HG02852 (cell line): ENCODE data around the gene STEEP1.
"Not testable (repeated sequence)": the region's sequence is repeated elsewhere in the genome, so short reads cannot be mapped to it uniquely, and the experiment has no call there.

ENCODE experiments used
- ATAC-seq: cut with Tn5 transposase; IDR thresholded peaks from one replicate; pipeline ENCODE4 v1.9.1; 2021; ENCODE audit warnings: mild to moderate bottlenecking, moderate library complexity; ENCODE audit not compliant: unreplicated experiment

Gene STEEP1

DNA sequence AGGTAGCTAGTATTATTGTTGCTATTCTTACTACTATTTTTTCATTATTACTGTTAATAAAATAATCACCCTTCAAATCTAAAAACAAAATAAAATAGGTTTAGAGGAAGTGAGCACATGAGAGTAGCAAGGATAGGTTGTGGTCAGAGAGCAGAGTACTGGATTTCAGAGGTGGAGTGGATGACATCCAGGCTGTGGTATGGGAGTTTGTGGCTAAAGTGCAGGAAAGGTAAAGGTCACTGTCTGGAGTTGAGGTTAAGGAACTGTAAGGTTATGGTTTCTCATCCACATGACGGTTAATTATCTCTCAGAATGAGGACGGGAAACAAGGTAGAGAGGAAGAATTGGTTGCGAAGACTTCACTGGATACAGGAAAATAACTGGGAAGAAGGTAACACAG lies 27.7 kb downstream of the STEEP1 start:
- ATAC-seq, result no peak

DNA sequence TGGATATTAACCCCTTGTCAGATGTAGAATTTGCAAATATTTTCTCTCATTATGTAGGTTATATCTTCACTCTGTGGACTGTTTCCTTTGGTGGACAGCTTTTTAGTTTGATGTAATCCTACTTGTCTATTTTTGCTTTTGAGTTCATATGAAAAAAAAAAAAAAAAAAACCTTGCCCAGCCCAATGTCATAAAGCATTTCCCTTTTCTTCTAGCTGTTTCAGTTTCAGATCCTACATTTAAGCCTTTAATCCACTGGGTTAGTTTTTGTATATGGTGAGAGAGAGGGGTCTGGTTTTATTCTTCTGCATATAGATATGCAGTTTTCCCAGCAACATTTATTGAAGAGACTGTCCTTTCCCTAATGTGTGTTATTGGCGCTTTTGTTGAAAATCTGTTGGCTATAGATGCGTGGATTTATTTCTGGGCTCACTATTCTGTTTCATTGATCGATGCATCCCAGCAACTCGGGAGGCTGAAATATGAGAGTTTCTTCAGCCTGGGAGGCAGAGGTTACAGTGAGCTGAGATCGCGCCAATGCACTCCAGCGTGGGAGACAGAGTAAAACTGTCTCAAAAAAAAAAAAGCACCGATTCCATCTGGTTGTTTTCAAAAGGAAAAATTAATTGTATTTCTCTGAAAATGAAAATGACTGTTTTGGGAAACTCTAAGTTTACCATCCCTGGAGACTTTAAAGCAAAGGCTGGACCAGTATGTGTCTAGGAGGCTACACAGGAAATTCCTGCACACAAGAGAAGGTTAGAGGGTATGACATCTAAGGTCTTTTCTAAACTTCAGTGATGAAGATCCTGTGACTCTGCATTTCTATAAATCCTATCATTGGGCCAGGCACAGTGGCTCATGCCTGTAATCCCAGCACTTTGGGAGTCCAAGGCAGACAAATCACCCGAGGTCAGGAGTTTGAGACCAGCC lies 35.6 kb downstream of the STEEP1 start:
- ATAC-seq, result no peak

DNA sequence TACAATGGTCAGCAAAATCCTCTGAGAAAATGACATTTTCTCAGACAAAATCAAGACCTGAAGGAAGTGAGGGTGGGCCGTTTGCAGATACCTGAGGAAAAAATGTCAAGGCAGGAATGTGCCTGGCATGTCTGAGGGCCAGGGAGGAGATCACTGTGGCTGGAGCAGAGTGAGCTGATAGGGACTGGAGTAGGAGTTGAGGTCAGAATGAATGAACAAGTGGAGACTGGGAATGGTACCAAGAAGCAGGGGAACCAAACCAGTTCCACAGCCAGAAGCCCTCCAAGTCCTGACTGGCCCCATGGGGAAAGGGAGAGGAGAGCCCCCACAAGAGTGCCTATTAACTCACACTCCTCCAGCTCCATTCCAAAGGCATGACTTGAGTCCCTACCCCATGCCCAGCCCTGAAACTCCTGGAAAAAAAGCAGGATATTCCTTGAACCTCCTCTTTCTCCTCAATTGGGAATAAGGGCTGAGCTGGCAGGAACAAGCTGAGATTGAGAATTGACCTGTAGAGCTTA lies 41.5 kb downstream of the STEEP1 start:
- ATAC-seq, result no peak

DNA sequence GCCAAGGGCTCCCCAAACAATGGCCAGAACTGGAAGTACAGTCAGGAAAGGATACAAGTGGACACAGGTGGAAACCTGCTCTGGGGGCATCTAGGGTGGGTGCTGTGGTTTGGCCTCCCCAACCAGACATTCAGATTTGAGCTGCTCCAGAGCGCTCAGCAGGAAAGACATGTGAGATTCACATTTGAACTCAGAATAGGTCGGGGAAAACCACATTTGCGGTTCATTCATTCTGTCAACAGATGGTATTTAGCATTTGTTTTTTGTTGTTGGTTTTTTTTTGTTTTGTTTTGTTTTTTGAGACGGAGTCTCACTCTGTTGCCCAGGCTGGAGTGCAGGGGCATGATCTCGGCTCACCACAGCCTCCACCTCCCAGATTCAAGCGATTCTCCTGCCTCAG lies 44.0 kb downstream of the STEEP1 start:
- no peak for ATAC-seq

GRCh38 chrX:119518371-119518770 lies 46.8 kb downstream of the STEEP1 start:
- ATAC-seq, result no peak

GRCh38 chrX:119516157-119516702 lies 49.0 kb downstream of the STEEP1 start:
- peak; percentile 93 for ATAC-seq

DNA sequence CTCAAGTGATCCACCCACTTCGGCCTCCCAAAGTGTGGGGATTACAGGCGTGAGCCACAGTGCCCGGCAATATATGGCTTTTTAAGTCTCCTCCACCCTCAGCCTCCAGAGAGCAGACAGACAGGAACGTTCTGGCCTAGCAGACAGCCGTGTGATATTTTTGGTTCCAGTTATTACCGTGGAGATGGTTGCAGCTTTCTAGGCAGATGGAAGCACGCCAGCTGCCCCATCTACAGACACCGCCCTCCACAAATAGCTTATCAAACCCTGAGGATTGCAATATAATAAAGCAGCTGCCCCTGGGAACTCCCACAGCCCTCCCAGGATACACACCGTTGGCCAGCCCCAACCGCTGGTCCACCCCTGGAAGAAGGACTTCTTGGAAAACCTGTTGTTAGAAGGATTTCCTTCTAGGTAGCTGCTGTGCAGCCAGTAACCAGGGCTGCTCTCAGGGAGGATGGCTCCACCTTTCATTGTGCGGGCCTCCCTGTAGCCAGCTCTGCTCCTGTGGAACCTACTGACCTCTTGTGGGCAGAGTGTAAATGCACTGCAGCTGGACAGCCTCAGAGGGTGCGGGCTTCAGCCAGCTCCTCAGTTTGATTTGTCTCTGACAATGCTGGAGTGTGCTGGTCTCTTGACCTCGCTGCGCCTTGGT lies 52.9 kb downstream of the STEEP1 start:
- peak; percentile 63 for ATAC-seq

- ATAC-seq, result no peak
Measured at GRCh38 chrX:119507206-119507605, 58.0 kb downstream of the STEEP1 start.

GRCh38 chrX:119505945-119506344 lies 59.3 kb downstream of the STEEP1 start:
- ATAC-seq, result no peak

DNA sequence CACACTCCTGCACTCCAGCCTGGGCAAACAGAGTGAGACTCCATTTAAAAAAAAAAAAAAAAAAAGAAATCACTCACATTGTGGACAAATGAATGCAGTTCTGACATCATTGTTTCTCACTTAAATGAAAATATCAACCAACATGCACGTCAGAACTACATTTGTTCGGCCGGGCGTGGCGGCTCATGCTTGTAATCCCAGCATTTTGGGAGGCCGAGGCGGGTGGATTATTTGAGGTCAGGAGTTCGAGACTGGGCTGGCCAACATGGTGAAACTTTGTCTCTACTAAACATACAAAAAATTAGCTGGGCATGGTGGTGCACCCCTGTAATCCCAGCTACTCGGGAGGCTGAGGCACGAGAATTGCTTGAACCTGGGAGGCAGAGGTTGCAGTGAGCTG lies 60.1 kb downstream of the STEEP1 start:
- not testable (repeated sequence) for ATAC-seq

GRCh38 chrX:119503484-119503861 lies 61.7 kb downstream of the STEEP1 start:
- ATAC-seq, result no peak

- ATAC-seq, result no peak
Measured at GRCh38 chrX:119502727-119503483, 62.3 kb downstream of the STEEP1 start.

DNA sequence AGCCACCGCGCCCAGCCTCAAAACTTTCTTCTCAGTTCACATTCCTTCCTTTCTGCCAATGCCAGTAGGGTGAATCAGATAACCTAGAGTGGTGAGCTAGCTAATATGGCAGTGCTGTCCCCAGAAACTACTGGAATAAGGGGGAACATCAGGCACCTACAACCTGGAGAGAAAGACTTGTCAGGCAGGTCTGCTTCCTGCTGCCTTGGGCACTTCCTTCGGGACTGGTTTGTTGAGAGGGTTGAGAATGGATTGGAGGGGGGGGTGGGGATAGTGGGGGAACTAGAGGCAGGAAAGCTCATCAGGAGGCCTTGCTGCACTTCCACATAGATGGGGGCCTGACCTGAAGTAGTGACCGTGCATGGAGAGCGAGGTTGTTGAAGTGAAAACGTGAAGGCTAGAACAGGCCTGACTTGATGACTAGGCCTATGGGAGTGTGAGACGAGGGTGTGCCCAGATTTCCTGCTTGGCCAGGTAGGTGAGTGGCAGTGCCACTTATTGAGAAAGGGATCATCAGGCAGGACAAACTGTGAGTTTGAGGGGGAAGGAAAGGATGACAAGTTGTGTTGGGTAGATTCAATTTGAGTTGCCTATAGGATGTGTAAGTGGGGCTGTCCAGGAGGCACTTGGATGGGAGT lies 63.6 kb downstream of the STEEP1 start:
- ATAC-seq, result no peak

DNA sequence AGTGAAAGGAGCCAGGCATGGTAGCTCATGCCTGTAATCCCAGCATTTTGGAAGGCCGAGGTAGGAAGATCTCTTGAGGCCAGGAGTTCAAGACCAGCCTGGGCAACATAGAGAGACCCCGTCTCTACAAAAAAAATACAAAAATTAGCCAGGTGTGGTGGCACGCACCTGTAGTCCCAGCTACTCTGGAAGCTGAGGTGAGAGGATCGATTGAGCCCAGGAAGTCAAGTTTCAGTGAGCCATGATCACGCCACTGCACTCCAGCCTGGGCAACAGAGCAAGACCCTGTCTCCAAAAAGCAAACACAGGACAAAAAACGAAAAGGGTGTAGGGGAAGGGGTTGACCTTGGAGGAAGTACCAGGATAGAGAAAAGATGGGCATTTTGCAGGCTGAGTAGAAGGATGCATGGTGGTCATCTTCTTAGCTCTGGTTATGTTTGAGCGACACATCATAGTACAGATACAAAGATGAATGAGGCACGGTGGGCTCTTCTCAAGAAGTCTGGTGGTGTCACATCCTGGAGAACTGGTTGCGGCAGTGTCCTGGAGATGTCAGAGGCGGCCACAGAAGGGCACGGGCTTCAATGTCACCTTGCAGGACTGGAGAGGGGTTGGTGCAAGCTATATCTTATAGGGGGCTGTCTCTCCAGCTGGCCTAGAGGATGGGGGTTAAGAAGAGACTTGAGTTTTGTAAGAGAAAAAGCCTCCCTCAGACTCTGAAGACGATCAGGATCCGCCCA lies 65.0 kb downstream of the STEEP1 start:
- ATAC-seq, result no peak

DNA sequence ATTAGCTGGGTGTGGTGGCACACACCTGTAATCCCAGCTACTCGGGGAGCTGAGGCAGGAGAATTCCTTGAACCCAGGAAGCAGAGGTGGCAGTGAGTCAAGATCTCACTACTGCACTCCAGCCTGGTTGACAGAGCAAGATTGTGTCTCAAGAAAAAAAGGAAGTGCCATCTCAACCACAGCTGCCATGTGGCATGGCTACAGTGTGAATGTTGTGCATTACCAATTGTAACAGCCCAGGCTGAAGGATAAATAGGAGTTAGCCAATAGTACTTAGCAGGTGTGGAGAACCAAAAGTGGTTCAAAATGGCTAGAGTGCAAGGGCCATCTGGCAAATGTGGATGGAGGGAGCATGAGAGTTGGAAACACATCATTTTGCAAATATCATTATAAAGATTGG lies 68.0 kb downstream of the STEEP1 start:
- ATAC-seq, result no peak

GRCh38 chrX:119495734-119496726 lies 69.2 kb downstream of the STEEP1 start:
- ATAC-seq, result no peak

DNA sequence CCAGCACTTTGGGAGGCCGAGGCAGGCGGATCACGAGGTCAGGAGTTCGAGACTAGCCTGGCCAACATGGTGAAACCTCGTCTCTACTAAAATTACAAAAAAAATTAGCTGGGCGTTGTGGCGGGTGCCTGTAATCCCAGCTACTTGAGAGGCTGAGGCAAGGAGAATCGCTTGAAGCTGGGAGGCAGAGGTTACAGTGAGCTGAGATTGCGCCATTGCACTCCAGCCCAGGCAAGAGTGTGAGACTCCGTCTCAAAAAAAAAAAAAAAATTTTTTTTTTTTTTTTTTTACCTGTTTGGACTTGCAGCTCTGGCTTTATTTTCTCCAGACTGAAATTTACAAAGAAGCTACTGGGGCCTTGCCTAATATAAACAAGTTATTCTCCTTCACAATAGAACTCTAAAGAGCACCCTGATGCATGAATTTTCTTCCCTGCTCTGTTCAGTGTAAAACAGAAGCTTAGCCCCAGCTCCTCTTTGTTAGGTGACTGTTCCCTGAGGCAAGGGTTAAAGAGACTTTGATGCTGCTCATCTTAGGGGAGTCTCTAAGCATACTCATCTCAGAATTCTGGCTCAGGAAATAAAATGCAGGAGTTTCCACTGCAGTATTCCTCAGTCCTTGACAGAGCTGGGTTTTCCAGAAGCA lies 71.2 kb downstream of the STEEP1 start:
- ATAC-seq, result not testable (repeated sequence)

DNA sequence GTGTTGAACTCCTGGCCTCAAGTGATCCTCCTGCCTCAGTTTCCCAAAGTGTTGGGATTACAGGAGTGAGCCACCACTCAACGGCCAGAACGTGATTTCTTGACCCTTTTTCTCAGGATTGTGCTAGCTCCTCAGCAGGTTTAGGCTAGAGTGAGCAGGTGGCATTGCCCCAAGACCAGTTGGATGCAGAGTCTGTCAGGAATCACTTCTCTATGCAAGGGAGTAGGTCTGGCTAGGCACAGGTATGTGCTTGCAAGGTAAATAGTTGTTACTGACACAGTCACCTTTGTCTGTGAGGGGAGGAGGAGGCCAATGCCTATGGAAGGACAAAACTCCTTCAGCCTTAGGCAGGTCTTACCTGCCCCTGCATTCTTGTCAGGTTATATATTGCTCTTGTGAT lies 72.7 kb downstream of the STEEP1 start:
- ATAC-seq, result no peak
